GM18867 (cell line): ENCODE measurements around the gene AGAP1.
"Not testable (repeated sequence)": the region's sequence is repeated elsewhere in the genome, so short reads cannot be mapped to it uniquely, and the experiment has no call there.

ENCODE experiments used
- ATAC-seq: cut with Tn5 transposase; IDR thresholded peaks from one replicate; pipeline ENCODE4 v1.9.1; 2021; ENCODE audit warnings: mild to moderate bottlenecking, moderate library complexity; ENCODE audit not compliant: unreplicated experiment

AGAP1 gene

DNA sequence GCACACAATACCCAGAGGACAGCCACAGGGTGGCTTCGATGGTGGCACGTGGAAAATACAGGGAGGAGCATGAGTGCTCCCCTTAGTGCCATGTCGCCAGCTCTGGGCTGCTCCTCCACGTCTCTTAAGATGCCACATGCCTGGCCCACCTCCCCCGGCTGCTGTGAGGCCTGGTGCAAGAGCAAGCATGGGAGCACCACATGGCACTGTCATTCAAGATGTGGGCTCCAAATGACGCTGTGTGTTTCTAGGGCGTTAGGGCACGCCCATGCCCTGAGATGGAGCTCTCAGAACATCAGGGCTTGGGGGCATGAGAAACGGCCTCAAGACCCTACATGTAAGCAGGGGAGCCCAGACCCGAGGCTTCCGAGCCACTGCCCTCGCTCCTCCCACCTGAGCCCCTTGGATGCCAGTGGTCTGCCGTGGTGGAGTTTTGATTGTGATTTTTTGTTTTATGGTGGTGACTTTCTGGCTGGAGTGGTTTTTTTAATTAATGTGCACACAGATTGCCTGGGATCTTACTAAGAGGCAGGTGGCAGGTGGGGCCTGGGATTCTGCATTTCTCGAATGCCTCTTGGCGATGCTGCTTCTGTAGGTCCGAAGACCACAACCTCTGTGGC is 435.0 kb downstream of the AGAP1 start:
- ATAC-seq, result no peak

GRCh38 chr2:235930701-235931100 is 436.9 kb downstream of the AGAP1 start:
- ATAC-seq, result no peak

DNA sequence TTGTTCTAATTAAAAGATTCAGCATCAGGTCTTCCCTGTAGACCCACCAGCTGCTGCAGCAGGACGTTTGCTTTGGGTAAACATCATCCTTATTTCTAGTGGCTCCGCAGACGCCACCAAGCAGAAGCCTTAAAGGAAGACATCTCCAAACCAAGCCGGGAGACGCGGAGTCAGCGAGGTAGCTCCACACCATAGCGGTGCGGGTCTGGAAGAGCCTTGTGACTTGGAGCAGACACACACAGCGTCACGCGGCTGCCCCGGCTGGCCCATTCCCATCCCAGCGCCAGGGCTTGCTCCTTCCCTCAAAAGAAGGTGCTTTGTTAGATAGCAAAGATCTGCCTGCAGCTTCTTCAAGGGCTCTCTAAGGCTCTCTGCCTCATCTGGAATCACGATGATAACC is 437.8 kb downstream of the AGAP1 start:
- ATAC-seq, result no peak

DNA sequence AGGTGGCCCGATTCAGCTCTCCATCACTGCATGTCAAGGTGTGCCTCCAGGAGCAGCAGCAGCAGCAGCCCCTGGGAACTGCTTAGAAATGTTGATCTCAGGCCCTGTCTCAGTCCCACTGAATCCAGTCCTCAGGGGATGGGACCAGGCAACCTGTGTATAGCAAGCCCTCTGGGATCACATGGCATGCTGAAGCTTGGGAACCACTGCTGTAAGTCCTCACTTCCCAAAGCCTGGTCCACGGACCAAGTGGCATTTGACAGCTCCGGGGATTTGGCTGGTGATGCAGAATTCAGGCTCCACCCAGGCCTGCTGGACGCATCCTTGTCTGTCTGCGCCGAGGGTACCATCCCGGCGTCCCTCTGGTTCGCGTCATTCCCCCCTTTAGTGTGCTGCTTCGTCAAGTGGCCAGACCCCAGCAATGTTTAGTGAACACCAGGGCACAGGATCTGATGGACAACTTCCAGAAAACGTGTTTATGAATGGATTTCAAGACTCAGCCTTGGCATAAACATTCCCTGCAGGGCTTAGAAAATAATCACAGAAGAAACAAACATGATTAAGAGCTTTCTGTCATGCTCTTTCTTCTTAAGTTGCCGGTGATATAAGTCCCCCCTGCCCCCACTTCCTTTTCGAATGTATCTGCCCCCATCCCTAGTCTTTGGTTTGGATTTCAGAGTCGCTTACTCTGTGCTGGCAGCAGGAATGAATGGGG is 440.4 kb downstream of the AGAP1 start:
- ATAC-seq, result no peak

- no peak for ATAC-seq
Measured at GRCh38 chr2:235934774-235935484, 441.1 kb downstream of the AGAP1 start.

DNA sequence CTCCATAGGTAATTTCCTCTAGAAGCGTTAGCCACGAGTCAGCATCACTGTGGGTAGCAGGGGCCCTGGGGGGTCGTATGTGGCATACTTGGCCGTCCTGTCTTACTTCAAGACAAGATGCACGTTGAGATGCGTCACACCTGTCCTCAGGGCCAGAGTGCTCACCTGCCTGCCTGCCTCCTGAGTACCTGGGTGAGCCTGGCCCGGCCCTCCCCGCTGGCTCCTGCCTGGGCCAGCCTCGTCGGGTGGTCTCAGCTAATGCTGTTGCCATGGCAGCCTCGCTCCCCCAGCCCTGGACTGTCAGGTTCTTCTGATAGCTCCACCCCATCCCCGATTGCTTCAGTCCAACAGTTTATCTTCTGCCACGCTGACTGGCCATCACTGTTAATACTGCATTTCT is 441.9 kb downstream of the AGAP1 start:
- ATAC-seq, result no peak

DNA sequence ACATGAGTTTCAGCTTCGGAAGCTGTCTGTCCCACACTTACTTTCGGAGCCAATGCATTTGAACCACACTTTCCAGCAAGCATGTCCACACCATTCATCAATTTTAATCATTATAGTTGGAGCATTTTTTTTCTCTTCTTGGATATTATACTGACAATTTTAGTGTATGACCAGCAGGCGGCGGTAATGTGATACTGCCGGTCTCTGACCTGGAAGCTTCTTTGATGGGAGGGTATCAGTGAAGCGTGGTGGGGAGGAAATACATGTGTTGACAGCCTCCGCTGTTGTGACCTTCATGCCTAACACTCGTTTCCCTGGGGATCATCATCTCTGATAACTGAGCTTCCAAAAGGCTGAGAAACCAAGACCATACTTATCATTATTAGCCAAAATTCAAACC is 442.6 kb downstream of the AGAP1 start:
- no peak for ATAC-seq

DNA sequence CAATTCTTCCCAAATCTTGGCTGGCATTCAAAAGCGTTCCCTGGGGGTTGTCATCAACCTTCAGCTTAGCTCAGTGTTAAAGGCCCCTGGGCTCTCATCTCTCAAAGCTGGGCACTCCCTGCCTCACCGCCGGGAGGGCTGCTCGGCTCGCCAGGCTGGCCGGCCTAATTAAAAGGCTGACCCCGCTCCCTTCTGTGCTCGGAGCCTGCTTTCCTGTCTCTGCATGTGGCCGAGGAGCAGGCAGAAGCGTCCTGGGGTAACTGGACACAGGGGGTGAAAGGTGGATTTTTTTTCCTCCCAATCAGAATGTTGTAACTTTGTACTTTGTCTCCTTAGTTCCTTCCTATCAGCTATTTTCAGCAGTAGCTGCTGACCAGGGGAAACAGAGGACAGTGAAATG is 443.2 kb downstream of the AGAP1 start:
- no peak for ATAC-seq

DNA sequence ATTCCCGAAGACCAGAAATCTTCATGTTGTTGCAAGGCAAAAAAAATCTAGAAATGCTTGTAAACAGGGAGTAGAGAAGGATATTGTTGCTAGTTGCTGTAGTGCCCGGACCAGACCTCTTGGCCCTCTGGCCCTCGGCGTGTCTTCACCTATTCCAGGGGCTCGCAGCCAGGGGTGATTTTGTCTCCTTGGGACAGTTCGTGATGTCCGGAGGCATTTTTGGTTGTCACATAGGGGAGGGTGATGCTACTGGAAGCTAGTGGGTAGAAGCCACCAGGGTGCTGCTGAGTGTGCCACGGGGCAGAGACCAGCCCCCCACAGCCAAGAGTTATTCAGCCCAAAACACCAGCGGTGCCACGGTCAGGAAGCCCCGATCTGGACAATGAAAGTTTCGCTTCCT is 443.7 kb downstream of the AGAP1 start:
- ATAC-seq, result no peak

DNA sequence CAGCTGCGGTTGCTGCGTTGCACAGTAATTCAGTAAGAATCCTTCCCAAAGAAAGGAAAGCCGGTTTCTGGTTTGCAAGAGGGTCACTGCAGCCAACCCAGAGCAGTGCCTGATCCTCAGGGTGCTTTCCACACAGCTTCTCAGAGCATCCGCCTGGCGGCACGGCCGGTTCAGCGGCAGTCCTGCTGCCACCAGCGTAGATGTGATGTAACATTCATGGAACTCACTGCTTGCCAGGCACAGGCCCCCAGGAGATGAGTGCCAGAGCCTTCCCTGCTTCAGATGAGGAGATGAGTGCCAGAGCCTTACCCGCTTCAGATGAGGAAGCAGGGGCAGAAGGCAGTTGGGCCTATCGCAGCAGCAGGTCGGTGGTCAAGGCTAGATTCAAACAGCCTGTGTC is 444.1 kb downstream of the AGAP1 start:
- ATAC-seq, result no peak

GRCh38 chr2:235938611-235939010 is 444.8 kb downstream of the AGAP1 start:
- ATAC-seq, result no peak

DNA sequence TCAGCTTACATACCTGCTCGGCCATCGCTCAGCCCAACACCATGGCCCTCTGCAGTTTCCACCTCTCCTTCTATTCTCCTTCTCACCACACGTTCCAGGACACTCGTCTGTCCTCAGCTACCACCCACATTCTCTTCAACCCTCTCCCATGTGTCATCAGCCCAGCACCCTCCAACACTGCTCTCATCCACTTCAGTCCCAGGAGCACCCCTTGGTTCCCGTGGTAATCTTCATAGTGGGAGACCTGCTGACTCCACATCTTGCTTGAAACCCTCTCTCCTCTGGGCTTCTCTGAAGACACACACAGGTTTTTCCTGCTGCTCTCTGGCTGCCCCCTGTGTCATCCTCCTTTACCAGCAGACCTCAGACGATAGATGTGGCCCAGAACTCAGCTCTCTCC is 445.6 kb downstream of the AGAP1 start:
- ATAC-seq, result no peak

- ATAC-seq, result no peak
Measured at GRCh38 chr2:235940330-235940729, 446.5 kb downstream of the AGAP1 start.

- ATAC-seq, result no peak
Measured at GRCh38 chr2:235944591-235944990, 450.7 kb downstream of the AGAP1 start.

- no peak for ATAC-seq
Measured at GRCh38 chr2:235945608-235946140, 451.8 kb downstream of the AGAP1 start.

DNA sequence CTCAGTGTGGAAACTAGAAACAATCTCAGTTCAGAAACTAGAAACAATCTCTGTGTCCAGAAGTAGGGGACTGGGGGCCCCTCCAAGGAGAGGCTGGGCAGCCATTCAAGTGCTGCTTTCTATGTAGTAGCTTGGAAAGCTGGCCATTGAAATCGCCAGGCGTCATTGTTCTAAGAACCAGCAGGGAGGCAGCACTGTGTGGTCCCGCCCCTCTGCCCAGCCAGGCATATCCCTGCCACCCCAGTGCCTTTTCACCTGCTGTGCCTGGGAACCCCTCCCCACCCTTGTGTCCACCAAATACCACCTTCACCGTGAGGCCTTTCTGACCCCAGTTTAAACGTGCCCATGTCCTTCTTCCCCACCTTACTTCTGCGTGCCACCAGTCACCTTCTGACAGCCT is 452.7 kb downstream of the AGAP1 start:
- ATAC-seq, result no peak

GRCh38 chr2:235947055-235947454 is 453.2 kb downstream of the AGAP1 start:
- ATAC-seq, result not testable (repeated sequence)

GRCh38 chr2:235949567-235950472 is 456.0 kb downstream of the AGAP1 start:
- no peak for ATAC-seq

- ATAC-seq, result no peak
Measured at GRCh38 chr2:235950473-235950809, 456.6 kb downstream of the AGAP1 start.

DNA sequence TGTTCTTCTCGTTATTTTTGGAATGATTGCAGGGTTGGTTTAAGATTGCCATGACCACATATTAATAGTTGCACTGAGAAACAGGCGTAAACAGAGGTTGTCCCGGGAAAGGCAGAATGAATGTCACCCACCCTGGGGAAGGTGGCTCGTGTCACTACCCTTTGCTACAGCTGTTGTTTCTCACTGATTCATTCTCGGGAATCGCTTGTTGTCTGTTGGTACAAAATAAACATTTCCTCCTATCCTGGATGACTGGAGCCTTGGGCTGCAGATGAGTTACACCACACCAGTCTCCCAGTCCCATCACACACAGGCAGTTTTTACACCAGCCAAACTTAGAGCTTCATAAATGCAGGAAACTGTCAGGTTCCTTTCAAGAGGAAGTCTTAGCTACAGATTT is 457.6 kb downstream of the AGAP1 start:
- no peak for ATAC-seq

GRCh38 chr2:235951982-235952381 is 458.1 kb downstream of the AGAP1 start:
- no peak for ATAC-seq
